ENCODE results near the gene SCGB1D1.

Gene SCGB1D1

GRCh38 chr11:62190011-62190410 lies at the start of gene SCGB1D1:
Gene SCGB1D1 (plus strand): TSS chr11:62190216. CDS start chr11:62190285, 69 bp downstream.
- no peak for DNase-seq (ENCODE audit: low read depth, low spot score)

- no peak for DNase-seq (ENCODE audit: low read depth, low spot score)
Measured at GRCh38 chr11:62140304-62141110, 49.5 kb upstream of the SCGB1D1 start.

DNA sequence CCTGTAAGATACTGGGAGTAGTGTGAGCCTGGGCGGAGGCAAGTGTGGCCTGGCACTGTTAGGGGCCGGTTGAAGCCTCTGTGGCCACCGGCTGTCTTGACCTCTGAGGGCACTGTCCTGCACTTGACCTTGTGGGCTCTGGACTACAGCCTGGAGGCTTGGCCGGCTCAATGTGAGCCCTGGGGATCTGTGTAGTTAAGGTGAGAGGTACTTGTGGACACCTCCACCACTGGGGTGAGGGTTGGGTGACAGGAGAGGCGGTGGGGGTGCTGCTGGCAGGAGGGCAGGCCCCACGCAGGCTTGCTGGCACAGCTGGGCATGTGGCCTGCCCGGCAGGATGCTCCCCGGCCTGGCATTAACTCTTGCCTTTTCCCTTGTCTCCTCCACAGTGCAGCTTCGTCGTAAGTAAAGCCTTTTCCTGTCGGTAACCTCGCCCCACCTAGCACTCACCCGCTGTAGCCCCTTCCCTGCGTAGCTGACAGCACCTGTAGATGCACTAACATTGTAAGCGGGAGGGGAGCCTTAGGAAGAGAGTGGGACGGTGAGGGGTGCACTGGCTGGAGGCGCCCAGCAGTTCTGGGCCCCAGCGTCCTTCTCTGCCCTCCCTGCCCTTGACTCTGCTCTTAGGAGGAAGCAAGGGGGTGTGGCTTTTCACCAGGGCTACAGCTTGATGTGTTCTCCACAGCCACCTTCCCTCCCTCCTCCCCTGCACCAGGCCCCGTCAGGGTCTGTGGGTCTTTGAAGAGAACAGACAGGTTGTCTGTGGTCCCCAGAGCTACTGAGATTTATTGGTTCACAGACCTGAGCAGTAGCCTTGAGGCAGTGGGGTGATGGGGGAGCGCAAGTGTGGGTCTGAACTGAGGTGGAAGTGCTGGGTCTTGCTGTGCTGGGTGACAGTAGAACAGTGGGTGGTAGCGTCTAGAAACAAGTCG lies 48.6 kb upstream of the SCGB1D1 start:
- no peak for DNase-seq (ENCODE audit: low read depth, low spot score)

DNA sequence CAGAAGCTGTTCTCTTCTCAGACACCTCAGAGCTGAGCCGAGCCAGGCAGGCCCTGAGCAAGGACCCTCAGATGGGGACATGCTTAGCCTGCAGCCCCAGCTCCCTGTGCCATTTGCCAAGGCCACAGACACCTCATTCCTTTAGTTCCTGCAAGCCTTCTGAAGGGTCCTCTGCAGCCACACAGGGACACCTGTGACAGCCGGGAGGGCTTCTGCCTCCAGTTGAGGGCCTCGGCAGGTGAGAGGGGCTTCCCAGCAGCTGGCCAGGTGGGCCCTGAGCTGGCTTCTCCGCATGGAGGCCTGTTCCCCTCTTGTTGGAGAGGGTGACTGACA lies 48.0 kb upstream of the SCGB1D1 start:
- no peak for DNase-seq (ENCODE audit: low read depth, low spot score)

DNA sequence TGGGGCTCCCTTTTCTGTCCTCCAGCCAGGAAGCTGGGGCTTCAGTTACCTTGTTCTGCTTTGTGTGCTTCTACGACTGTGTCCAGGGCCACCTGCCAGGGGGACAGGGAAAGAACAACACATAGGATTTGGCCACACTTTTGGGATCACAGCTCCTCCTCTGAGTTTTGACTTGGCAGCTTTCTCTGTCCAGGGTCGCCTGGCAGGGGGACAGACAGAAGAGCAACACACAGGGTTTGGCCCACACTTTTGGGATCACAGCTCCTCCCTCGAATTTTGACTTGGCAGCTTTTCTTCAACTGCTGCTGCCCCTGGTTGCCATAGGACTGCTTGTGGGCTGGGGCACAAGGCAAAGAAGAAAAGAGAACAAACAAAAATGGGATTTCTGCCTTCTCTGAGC lies 47.1 kb upstream of the SCGB1D1 start:
- no peak for DNase-seq (ENCODE audit: low read depth, low spot score)

- no peak for DNase-seq (ENCODE audit: low read depth, low spot score)
Measured at GRCh38 chr11:62143727-62144126, 46.3 kb upstream of the SCGB1D1 start.

DNA sequence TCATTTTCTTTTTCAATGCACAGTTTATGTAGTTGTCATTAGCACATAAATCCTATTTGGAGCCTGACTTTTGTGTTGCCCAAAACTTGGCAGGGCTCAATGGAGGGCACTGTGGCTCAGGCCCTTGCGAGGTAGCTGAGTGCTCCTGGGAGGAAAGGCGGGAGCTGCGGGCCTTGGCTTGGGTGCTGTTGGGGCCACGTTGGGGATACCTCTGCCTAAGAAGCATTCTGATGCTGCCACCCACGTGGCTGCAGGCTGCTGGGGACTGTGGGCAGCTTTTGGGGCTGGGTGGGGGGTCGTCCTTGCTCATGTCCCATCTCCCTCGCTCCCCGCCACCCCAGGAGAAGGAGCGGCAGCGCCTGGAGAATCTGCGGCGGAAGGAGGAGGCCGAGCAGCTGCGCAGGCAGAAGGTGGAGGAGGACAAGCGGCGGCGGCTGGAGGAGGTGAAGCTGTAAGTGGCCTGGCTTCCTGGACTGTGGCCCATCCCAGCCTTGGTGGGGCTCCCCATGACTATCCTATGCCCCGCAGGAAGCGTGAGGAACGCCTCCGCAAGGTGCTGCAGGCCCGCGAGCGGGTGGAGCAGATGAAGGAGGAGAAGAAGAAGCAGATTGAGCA lies 45.3 kb upstream of the SCGB1D1 start:
- DNase-seq (ENCODE audit: low read depth, low spot score) = no peak

DNA sequence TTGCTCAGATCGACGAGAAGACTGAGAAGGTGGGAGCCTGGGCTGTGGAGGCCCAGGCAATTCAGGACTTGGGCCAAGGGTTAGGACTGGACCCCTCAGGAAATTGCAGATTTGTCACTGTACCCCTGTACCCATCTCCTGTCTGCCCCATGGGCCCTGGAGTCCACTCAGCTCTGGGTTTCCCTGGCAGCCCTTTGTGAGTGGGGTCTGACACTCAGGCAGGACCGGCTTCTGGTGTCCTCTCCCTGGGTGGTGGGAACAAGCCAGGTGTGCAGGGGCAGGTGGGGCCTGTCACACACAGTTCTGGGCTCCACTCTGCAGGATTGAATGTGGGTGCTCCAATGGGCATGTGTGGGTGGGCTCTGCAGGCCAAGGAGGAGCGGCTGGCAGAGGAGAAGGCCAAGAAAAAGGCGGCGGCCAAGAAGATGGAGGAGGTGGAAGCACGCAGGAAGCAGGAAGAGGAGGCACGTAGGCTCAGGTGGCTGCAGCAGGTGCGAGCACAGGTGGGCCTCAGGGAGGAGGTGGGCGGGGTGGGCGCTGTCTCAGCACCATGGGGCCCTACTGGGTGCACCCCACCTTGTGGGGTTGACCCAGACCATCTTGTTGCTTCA lies 44.6 kb upstream of the SCGB1D1 start:
- DNase-seq (ENCODE audit: low read depth, low spot score) = no peak

GRCh38 chr11:62146476-62147200 lies 43.4 kb upstream of the SCGB1D1 start:
- no peak for DNase-seq (ENCODE audit: low read depth, low spot score)

DNA sequence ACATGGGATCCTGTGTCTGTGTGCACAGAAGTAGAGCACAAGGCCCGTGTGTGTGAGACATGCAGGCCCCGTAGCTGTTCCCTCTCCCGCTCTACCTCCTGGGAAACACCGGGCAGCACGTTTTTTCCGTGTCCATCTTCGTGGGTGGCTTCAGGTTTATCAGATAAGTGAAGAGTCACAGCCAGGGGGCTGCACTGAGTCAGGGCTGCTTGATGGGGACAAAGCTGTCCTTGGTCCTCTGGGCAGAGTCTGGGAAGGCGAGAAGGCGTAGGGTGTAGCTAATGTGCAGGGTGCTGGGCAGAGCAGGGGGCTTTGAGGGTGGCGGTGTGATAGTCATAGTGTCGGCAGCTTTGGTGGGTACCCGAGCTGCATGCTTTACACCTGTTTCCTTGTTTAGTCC lies 42.5 kb upstream of the SCGB1D1 start:
- DNase-seq (ENCODE audit: low read depth, low spot score) = no peak

- DNase-seq (ENCODE audit: low read depth, low spot score) = no peak
Measured at GRCh38 chr11:62148271-62148980, 41.6 kb upstream of the SCGB1D1 start.

DNA sequence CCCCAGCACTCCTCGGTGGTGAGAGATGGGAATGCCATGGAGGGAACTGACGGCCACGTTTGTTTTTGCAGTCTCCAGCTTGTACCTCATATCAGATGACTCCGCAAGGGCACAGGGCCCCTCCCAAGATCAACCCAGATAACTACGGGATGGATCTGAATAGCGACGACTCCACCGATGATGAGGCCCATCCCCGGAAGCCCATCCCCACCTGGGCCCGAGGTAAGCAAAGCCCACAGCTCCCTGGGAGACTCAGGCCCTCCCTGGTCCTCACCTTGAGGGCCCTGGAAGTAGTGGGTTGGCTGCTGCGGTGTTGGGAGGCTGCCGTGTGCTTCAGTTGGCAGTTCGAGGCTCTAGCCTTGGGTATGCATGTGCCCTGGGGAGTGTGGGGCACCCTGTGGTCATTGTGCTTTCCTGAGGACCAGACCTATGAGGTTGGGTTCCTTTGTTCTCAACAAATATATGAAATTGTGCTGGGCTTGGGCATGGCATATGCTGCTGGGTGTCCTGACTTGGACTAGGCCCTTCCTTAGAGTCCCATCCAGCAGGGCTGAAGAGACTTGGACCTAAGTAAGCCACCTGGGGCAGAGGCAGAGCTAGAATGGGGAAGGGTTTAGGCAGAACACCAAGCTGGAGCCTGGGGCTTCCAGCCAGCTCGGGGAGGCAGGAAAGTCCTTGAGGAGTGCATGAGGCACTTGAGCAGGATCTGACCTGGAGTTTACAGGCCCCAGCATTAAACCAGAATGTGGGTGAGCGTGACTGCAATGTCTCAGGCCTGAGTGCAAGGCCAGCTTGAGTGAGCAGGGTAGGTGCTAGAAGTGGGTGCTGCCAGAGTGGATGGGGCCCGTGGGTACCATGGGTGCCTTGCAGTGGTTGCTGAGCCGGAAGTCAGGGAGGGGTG lies 39.8 kb upstream of the SCGB1D1 start:
- no peak for DNase-seq (ENCODE audit: low read depth, low spot score)

DNA sequence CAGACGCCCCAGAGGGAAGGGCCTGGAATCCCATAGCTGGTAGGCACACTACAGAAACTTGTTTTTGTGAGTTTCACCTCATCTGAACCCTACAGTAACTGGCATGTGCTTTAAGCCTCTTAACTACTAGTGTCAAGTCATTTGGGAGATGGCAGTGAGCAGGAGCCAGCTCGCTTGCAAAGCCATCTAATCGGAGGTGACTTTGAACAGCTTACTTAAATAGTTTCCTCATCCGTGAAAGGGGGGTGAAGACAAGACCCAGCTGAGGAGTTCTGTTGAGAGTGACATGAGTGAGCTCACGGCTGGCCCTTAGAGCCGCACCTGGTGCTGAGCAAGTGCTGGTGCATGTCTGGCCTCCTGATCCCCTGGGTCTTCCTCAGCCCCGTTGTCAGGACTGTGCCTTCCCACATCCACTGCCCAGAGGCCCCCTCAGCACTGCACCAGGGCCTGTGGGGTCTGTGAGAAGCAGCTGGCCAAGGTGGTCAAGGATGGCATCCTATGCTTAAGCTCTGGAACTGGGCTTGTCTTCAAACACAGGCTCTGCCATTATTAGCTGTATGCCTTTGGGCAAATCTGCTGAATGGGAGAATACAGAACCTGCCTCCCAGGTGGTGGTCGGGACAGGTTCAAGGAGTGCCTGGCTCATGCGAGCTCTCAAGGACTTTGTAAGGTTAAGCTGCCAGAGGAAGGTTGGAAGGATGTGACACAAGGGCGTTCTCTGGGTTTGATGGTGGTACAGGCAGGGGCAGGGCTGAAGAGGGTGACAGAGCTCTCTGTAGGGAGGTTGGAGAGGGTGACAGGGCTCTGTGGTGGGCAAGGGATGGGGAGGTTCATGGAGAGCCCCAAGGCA lies 38.9 kb upstream of the SCGB1D1 start:
- no peak for DNase-seq (ENCODE audit: low read depth, low spot score)

DNA sequence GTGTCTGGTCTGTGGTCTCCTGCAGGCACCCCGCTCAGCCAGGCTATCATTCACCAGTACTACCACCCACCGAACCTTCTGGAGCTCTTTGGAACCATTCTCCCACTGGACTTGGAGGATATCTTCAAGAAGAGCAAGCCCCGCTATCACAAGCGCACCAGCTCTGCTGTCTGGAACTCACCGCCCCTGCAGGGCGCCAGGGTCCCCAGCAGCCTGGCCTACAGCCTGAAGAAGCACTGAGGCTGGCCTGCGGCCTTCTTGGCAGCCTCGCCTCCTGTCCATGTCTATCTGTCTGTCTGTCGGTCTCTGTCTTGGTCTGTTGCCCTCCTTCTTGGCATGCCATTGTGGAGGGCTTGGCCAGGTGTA lies 38.3 kb upstream of the SCGB1D1 start:
- no peak for DNase-seq (ENCODE audit: low read depth, low spot score)

DNA sequence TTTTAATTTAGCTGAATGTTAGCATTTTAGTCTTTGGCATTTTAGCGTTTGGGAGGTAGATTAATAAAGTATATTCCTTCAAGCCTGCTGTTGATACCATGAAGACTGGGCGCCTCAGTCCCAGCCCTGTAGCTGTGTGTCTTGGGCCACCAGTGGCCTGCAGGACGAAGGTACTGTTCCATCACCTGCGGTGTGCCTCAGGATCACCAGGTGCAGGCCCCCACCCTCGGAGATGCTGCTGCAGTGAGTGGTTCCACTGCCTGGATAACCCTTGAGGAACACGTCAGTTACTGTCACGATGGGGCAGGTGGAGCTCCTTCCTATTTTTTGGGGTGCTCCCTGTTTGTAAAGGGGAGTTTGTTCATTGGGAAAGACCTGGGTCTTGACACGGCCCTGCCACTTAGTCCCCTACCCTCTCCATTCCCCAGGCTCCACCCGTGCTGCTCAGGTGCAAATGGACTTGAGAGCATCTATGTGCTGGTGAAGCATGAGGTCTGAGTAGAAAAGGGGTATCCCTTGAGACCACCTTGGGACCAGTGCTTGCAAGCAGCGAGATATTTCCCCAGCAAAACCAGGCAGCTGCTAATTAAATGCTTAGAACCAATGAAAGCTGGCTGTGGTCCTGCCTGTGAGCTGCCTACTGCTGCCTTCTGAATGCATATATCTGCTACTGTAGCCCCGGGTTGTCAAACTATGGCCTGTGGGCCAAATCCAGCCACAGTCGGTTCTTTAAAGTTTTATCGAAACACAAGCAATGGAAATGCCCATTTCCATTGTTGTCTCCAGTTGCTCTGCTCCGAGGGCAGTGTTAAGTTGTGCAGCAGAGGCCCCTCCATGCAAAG lies 37.5 kb upstream of the SCGB1D1 start:
- no peak for DNase-seq (ENCODE audit: low read depth, low spot score)

DNA sequence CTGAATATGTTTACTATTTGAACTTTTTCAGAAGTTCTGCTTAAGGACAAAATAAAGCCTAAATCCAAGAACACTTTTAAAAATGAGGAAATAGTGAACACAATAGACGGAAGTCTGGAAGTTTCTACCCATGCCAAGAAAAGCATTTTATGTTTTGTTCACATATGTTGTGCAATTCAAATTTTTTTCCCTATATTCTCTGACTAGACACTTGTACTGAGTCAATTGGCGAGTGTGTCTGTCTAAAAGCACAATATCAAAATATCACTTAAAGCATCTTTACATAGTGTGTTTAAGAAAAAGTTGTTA lies 37.0 kb upstream of the SCGB1D1 start:
- DNase-seq (ENCODE audit: low read depth, low spot score) = no peak

- no peak for DNase-seq (ENCODE audit: low read depth, low spot score)
Measured at GRCh38 chr11:62153617-62154016, 36.4 kb upstream of the SCGB1D1 start.

DNA sequence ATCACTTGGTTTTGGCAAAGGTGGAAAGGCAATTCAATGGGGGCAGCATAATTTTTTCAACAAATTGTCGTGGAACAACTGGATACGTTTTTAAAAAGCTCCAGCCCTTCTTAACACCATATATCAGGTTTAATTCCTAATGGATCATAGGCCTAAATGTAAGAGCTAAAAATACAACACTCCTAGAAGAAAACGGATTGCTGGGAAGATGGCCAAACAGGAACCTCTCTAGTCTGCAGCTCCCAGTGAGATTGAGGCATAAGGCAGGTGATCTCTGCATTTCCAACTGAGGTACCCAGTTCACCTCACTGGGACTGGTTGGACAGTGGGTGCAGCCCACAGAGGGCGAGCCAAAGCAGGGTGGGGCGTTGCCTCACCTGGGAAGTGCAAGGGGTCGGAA lies 32.4 kb upstream of the SCGB1D1 start:
- no peak for DNase-seq (ENCODE audit: low read depth, low spot score)
